GM21515 (cell line): ENCODE data around the gene SLC24A3.

Experiments
- ATAC-seq: cut with Tn5 transposase; IDR thresholded peaks from one replicate; pipeline ENCODE4 v1.9.1; 2021; ENCODE audit not compliant: unreplicated experiment

The SLC24A3 gene

GRCh38 chr20:19301142-19301541 is 88.7 kb downstream of the SLC24A3 start:
- ATAC-seq: no peak

GRCh38 chr20:19301843-19302242 is 89.4 kb downstream of the SLC24A3 start:
- no peak for ATAC-seq

DNA sequence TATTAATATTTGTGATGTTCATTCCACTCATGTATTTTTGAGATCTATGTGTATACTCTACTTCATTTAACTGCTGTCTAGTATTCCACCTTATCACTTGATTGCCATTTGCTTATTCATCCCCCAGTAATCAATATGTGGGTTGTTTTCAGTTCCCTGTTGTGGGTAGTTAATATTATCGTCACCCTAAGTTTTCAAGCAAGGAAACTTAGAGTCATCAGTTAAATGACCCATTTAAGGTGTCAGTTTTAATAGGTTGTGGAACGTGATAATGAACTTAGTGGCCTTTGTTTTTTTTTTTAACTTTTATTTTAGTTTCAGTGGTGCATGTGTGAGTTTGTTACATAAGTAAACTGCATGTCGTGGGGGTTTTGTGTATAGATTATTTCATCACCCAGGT is 90.3 kb downstream of the SLC24A3 start:
- ATAC-seq: no peak

GRCh38 chr20:19304389-19304788 is 91.9 kb downstream of the SLC24A3 start:
- ATAC-seq: no peak

GRCh38 chr20:19304886-19305415 is 92.5 kb downstream of the SLC24A3 start:
- no peak for ATAC-seq

DNA sequence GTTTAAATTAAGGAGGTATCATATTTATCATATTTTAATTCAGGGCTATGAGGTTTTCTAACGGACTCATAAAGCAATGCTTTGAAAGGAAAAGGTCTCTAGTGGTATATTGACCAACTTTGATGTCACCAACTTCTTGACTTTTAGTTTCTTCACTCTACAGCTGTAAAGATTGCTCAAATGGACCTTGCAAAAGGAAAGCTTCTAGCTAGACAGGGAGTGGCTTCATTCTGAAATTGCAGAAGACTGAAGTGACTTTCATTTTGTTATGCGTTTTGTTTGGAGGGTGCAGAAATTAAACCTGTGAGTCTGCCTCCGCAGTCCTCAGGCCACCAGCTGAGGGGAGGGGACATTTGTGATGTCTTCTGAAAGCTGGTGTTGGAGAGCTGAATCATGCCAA is 95.7 kb downstream of the SLC24A3 start:
- ATAC-seq: no peak

DNA sequence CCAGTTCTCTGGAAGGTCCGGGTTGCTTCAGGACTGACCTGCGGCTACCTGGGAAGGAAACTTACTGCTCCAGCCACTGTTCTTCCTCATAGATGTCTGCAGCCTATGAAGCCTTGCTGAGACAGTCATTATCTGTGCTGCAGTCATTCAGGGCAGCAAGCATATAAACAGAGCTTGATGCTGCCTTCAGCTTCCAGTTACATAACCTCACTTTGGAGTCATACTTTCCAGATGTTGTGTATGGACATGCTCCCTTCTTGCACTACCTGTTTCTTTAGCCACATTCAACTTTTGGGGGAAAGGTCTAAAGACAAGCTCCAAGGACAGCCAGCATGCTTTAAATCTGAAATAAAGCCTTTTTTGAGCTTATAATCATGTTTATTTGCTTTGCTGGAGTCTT is 98.1 kb downstream of the SLC24A3 start:
- no peak for ATAC-seq

- no peak for ATAC-seq
Observed at GRCh38 chr20:19313342-19314069, 101.1 kb downstream of the SLC24A3 start.

DNA sequence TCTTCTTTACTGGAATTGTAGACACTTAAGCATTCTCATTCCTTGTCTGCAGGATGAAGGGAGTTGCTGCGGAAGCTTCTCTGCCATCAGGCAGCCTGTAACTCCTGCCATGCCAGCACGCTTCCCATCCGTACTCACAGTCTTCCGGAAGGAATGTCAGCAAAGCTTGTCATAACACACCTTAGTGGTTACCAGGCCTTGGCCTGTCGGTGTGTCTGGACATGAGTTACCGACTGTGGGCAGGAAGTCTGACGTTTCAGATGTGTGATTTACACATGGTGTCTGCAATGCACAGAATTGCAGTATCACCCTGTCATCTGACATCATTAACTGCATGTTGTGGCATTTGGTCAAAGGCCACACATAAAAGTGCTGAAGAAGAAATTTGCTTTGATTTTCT is 102.2 kb downstream of the SLC24A3 start:
- no peak for ATAC-seq

DNA sequence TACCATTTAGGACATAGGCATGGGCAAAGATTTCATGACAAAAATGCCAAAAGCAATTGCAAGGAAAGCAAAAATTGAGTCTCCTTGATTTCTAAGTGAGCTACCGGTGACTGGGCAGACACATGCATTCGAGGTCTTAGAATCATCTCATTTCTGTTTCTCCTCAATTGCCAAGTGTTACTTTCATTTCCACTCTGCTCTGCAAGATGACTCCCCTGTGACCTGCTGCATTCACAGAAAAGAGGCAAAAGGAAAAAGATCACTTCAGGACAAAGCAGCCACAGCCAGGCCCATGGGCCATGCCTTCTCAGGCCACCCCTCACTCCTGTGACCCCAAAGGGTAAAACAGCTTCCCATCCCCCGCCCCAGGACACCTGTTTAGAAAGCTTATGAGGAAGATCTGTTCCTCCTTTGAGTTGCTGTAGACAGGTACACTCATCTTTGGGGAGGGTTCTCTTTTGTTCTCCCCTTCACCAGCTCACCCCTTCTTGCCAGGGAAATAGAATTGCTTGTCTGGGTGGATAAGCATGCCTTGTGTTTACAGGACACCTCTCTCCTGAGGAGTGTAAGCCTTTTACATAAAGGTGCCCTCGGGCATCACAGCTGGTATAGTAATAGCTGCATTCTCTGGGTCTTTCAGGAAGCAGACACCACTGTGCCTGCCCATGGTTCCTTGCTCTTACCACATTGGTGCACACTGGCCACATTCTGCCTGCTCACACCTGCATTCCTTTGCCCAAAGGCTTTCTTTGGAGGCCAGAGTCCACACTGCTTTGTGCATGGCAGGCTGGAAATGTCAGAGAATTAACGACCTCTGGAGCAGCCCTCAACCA is 105.0 kb downstream of the SLC24A3 start:
- ATAC-seq: no peak

- ATAC-seq: no peak
Observed at GRCh38 chr20:19318610-19319009, 106.2 kb downstream of the SLC24A3 start.

- ATAC-seq: no peak
Observed at GRCh38 chr20:19320005-19320404, 107.6 kb downstream of the SLC24A3 start.

DNA sequence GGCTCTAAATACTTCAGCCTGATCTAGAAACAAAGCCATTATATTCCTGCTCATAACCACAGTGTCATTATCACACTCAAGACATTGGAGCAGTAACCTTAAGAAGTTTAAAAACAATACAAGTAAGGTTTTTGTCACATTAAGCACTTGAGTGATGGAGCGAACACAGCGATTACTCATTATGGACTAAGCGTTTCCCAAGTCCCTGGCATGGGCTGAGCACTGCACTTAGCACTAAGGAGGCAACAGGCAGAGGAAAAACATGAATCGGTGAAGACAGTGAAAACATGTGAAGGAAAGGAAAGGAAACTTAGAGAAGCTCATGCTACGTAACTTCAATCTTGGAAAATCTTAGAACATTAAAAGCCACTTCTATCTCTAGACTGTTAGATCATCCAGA is 108.7 kb downstream of the SLC24A3 start:
- no peak for ATAC-seq

GRCh38 chr20:19322061-19322985 is 109.9 kb downstream of the SLC24A3 start:
- ATAC-seq: no peak

DNA sequence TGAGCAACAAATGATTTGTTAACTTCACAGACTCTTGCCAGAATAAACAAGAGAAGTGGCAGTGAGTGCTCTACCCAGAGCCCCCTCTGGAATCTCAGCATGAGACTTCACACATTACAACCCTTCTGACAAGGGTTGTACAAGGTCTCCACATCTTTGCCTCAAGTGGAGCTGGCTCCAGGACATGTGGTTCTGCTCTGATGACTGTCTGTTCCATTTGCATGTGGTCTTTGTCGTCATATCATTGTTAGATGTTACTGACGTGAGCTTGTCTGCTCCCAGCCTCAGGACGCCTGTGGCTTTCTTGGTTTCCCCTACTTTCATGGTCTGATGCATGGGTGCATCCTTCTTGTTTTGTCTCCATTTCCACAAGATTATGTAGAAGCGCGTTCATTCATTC is 115.0 kb downstream of the SLC24A3 start:
- no peak for ATAC-seq

DNA sequence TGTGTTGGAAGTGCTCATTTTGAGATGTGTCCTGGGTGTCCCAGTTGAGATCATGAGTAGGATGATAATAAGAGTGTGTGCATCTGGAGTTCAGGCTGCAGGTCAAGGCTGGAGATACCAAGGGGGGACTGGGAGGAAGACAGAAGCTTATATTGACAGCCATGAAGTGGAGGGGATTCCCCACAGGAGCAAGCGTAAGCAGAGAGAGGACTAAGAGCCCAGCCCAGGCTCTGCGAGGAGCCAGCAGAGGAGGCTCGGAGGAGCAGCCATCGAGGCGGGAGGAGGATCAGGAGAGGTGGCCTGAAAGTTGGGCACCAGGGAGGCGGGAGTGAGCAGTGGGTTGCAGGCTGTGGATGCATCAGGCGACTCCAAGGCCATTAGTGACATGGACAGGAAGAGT is 116.2 kb downstream of the SLC24A3 start:
- ATAC-seq: no peak

DNA sequence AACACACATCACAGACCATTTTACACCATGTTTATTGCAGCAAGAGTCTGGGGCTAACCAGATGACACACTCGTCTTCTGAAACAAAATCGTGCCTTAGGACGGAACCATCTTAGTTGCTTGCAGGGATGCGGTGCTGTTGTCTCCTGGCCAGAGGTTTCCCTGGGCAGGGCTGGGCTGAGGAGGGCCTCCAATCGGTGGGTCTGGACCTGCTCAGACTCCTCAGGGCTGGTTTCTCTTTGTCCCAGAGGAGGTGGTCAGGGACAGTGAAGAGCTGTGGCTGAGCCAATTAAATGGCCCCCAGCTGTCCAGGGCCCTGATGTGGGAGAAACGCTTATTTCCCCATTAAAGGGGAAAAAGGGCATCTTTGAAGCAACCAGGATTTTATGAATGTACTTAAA is 117.6 kb downstream of the SLC24A3 start:
- no peak for ATAC-seq

DNA sequence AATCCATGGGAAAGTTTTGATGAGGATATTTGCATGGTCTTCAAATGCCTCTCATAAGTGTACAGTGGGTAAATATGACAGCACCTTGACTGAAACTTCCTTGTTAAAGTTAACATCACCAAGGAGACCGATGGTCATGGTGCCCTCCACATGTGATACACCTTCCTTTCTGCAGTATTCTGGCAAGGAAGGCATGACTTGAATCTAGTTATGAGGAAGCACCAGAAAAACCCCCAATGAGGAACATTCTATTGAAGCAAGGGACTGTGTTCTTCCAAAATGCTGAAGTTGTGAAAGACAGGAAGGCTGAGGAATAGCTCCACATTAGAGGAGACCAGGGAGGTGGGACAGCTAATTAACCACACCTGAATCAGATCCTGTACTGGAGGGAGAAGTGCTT is 118.3 kb downstream of the SLC24A3 start:
- no peak for ATAC-seq

- ATAC-seq: no peak
Observed at GRCh38 chr20:19333563-19333962, 121.1 kb downstream of the SLC24A3 start.

- ATAC-seq: no peak
Observed at GRCh38 chr20:19335341-19335740, 122.9 kb downstream of the SLC24A3 start.

DNA sequence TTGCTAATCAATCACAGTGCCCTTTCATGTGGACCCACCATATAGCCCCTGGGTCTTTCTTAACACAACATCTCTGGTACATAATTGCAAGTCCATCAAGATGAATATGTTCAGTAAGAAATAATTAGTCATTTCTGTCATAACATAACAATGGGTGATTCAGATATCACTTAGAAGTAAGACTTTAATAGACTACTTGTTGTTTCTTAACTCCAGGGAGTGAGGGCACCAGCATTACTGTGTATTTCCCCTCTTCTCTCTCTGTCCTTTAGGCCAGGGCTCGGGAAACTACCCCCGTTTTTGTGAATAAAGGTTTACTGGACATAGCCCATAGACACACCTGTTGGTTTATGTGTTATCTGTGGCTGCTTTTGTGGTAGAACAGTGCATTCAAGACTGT is 123.5 kb downstream of the SLC24A3 start:
- no peak for ATAC-seq
